Fibroblast of lung (primary cell): ENCODE results near the gene FDPS. TPM values are rescaled to one million over a fixed set of nuclear protein-coding genes. Genes with fewer than 3 reads are reported as not detected.
A peak's percentile ranks its signal among the peaks of the same experiment; 100 is the strongest.

ENCODE experiments used
- DNase-seq, 2 donors: peaks; one replicate each; pipeline versions ENCODE4 v3.0.0 to v3.0.0-alpha.2; 2010; ENCODE audit warnings: low read depth in 2 of 2
- H2AFZ ChIP-seq: 2 replicates; pipeline ENCODE4 v1.5.1; 2012; ENCODE audit warnings: low read length, control low read depth, inconsistent platforms
- H3K27ac ChIP-seq: 2 replicates; pipeline ENCODE4 v1.5.1; 2011; ENCODE audit warnings: low read length, control low read depth; ENCODE audit not compliant: insufficient read depth
- H3K27me3 ChIP-seq: 2 replicates; pipeline ENCODE4 v1.5.1; 2011; ENCODE audit warnings: mild to moderate bottlenecking, low read length; ENCODE audit not compliant: control insufficient read depth, insufficient read depth
- H3K36me3 ChIP-seq: 2 replicates; pipeline ENCODE4 v1.5.1; 2011; ENCODE audit warnings: low read length; ENCODE audit not compliant: control insufficient read depth, insufficient read depth
- H3K4me1 ChIP-seq: 2 replicates; pipeline ENCODE4 v1.5.1; 2011; ENCODE audit warnings: low read length; ENCODE audit not compliant: control insufficient read depth, insufficient read depth; ENCODE audit errors: extremely low read depth
- H3K4me2 ChIP-seq: 2 replicates; pipeline ENCODE4 v1.5.1; 2011; ENCODE audit warnings: low read length, control low read depth; ENCODE audit not compliant: insufficient read depth; ENCODE audit errors: extremely low read depth
- H3K4me3 ChIP-seq, 4 experiments: fragments of 200-600 bp in 1 of 4; sonication (generic) in 1 of 4; replicated peaks in 1 of 4; 2 replicates each; pipeline ENCODE4 v1.5.1; 2011 to 2016; ENCODE audit warnings: low read length in 4 of 4, low read depth in 3 of 4, mild to moderate bottlenecking in 3 of 4, control low read depth in 2 of 4, inconsistent platforms in 1 of 4, mixed read lengths in 1 of 4; ENCODE audit not compliant: insufficient read depth in 1 of 4; ENCODE audit errors: control extremely low read depth in 1 of 4
- H3K79me2 ChIP-seq: 2 replicates; pipeline ENCODE4 v1.5.1; 2012; ENCODE audit warnings: mild to moderate bottlenecking, low read length, inconsistent platforms; ENCODE audit not compliant: control insufficient read depth, insufficient read depth
- H3K9ac ChIP-seq: 2 replicates; pipeline ENCODE4 v1.5.1; 2011; ENCODE audit warnings: mild to moderate bottlenecking, low read length, control low read depth; ENCODE audit not compliant: insufficient read depth
- H3K9me3 ChIP-seq: 2 replicates; pipeline ENCODE4 v1.5.1; 2012; ENCODE audit warnings: low read depth, low read length; ENCODE audit not compliant: control insufficient read depth, insufficient read depth
- H4K20me1 ChIP-seq: 2 replicates; pipeline ENCODE4 v1.5.1; 2011; ENCODE audit warnings: low read length; ENCODE audit not compliant: control insufficient read depth, insufficient read depth; ENCODE audit errors: extremely low read depth
- CTCF ChIP-seq, 2 donors: IDR thresholded peaks in 1 of 2; conservative IDR thresholded peaks in 1 of 2; 1 replicate in 1 of 2; 2 replicates in 1 of 2; pipeline ENCODE4 v1.5.1; 2011 to 2012; ENCODE audit warnings: low read length in 2 of 2, control low read depth in 1 of 2, inconsistent platforms in 1 of 2, low read depth in 1 of 2, mild to moderate bottlenecking in 1 of 2
- EZH2 ChIP-seq: IDR thresholded peaks from 2 replicates; pipeline ENCODE4 v1.5.1; 2012; ENCODE audit warnings: low read length, control low read depth, mild to moderate bottlenecking; ENCODE audit errors: missing control alignments
- polyA plus RNA-seq, 2 donors: library from polyadenylated mRNA; depleted of rRNA in 1 of 2; stranded (reverse) in 1 of 2; unstranded in 1 of 2; fragments of >200 nt; gene quantifications; 2 replicates each; pipeline ENCODE4 v1.2.1, GENCODE V29; 2011 to 2012; ENCODE audit warnings: missing spikeins in 1 of 2
- total RNA-seq: library from RNA; depleted of rRNA; stranded (reverse); fragments of >200 nt; gene quantifications from 2 replicates; pipeline ENCODE4 v1.2.1, GENCODE V29; 2014

The FDPS gene
- total and polyA plus RNA-seq, 2 donors (not counting 1 experiment from before 2014, with no cell fraction given) = 399 to 840 TPM

- peak; percentile 34 to 60 for DNase-seq
- H3K4me2 ChIP-seq = peak overlapping the region; percentile 91
- H3K79me2 ChIP-seq = peaks cover 17% of the 10 kb centered on the region
- no peak overlapping the region for H2AFZ ChIP-seq
- H4K20me1 ChIP-seq = peaks cover 5% of the 10 kb centered on the region
- H3K9me3 ChIP-seq = no peaks in the 10 kb centered on the region
- peak overlapping the region; percentile 80 for H3K27ac ChIP-seq
- peak overlapping the region; percentile 51 for H3K9ac ChIP-seq
- H3K4me3 ChIP-seq = peak overlapping the region; percentile 48 to 93 (median 62)
- TF ChIP-seq EZH2 (no peak), CTCF (conservative IDR thresholded peaks at IDR 0.05 in 1 of 2, IDR thresholded peaks at IDR 0.05 in 1 of 2; ENCODE audit: low read depth in 1 of 2, low read length in 2 of 2) (no peak)
- H3K36me3 ChIP-seq = peaks cover 16% of the 10 kb centered on the region
- no peaks in the 10 kb centered on the region for H3K27me3 ChIP-seq
- peaks cover 23% of the 10 kb centered on the region for H3K4me1 ChIP-seq
These were observed 13.9 kb downstream of the FDPS start for GRCh38 chr1:155322571-155322952.

- H3K4me3 ChIP-seq = peak overlapping the region; percentile 65 to 93 (median 82)
- no peak overlapping the region for H2AFZ ChIP-seq
- no peaks in the 10 kb centered on the region for H3K9me3 ChIP-seq
- H3K9ac ChIP-seq = peak overlapping the region; percentile 76
- TF ChIP-seq EZH2 (no peak), CTCF (conservative IDR thresholded peaks at IDR 0.05 in 1 of 2, IDR thresholded peaks at IDR 0.05 in 1 of 2; ENCODE audit: low read depth in 1 of 2, low read length in 2 of 2) (peak; percentile 60 to 82)
- H3K79me2 ChIP-seq = peaks cover 17% of the 10 kb centered on the region
- no peaks in the 10 kb centered on the region for H3K27me3 ChIP-seq
- peak overlapping the region; percentile 2 for H3K4me2 ChIP-seq
- peak overlapping the region; percentile 80 for H3K27ac ChIP-seq
- peak; percentile 90 to 98 for DNase-seq
- H3K4me1 ChIP-seq = peaks cover 23% of the 10 kb centered on the region
- H3K36me3 ChIP-seq = peaks cover 14% of the 10 kb centered on the region
- H4K20me1 ChIP-seq = peaks cover 5% of the 10 kb centered on the region
These were observed 14.5 kb downstream of the FDPS start for GRCh38 chr1:155322953-155323728.

- DNase-seq = peak; percentile 89 to 92
- no peaks in the 10 kb centered on the region for H3K27me3 ChIP-seq
- H2AFZ ChIP-seq = peak overlapping the region; percentile 43
- peaks cover 17% of the 10 kb centered on the region for H3K79me2 ChIP-seq
- H3K4me1 ChIP-seq = peaks cover 23% of the 10 kb centered on the region
- H3K9me3 ChIP-seq = no peaks in the 10 kb centered on the region
- peak overlapping the region; percentile 77 for H3K4me2 ChIP-seq
- H3K36me3 ChIP-seq = peaks cover 10% of the 10 kb centered on the region
- TF ChIP-seq EZH2 (no peak), CTCF (conservative IDR thresholded peaks at IDR 0.05 in 1 of 2, IDR thresholded peaks at IDR 0.05 in 1 of 2; ENCODE audit: low read depth in 1 of 2, low read length in 2 of 2) (no peak)
- H3K27ac ChIP-seq = peak overlapping the region; percentile 70
- peaks cover 5% of the 10 kb centered on the region for H4K20me1 ChIP-seq
- H3K4me3 ChIP-seq = peak overlapping the region; percentile 72 to 93 (median 84)
- peak overlapping the region; percentile 76 for H3K9ac ChIP-seq
These were observed 15.0 kb downstream of the FDPS start for GRCh38 chr1:155323729-155324036.
